Mucosa of rectum (tissue), 2 donors: ENCODE measurements around the gene SPRR2B.
"Not testable (repeated sequence)": the region's sequence is repeated elsewhere in the genome, so short reads cannot be mapped to it uniquely, and the experiment has no call there.

Experiments
- H3K27ac ChIP-seq, 2 donors: one replicate each; pipeline ENCODE4 v1.7.0; 2013; ENCODE audit warnings: inconsistent platforms in 2 of 2, low read depth in 2 of 2, low read length in 2 of 2
- H3K27me3 ChIP-seq, 2 donors: one replicate each; pipeline ENCODE4 v1.7.0; 2013; ENCODE audit warnings: low read length in 2 of 2; ENCODE audit not compliant: control insufficient read depth in 2 of 2, insufficient read depth in 2 of 2
- H3K36me3 ChIP-seq, 2 donors: one replicate each; pipeline ENCODE4 v1.7.0; 2013; ENCODE audit warnings: low read length in 2 of 2; ENCODE audit not compliant: control insufficient read depth in 2 of 2, insufficient read depth in 2 of 2
- H3K4me1 ChIP-seq, 2 donors: one replicate each; pipeline ENCODE4 v1.7.0; 2013; ENCODE audit warnings: low read length in 2 of 2, mild to moderate bottlenecking in 1 of 2; ENCODE audit not compliant: control insufficient read depth in 2 of 2, insufficient read depth in 2 of 2
- H3K4me3 ChIP-seq, 2 donors: one replicate each; pipeline ENCODE4 v1.7.0; 2013; ENCODE audit warnings: low read length in 2 of 2
- H3K9ac ChIP-seq, 2 donors: one replicate each; pipeline ENCODE4 v1.7.0; 2013; ENCODE audit warnings: low read length in 2 of 2, low read depth in 1 of 2, mild to moderate bottlenecking in 1 of 2
- H3K9me3 ChIP-seq, 2 donors: one replicate each; pipeline ENCODE4 v1.7.0; 2013; ENCODE audit warnings: low read length in 2 of 2; ENCODE audit not compliant: control insufficient read depth in 2 of 2
- donor health status: healthy.
- donor health status: Normal muscosa, but diverticular disease.

Gene SPRR2B

GRCh38 chr1:153071511-153071910, at the start of gene SPRR2B:
SPRR2B (minus strand) TSS chr1:153071611; CDS start chr1:153070839, 772 bp downstream.
- no peaks in the 10 kb centered on the region for H3K27me3 ChIP-seq
- H3K4me1 ChIP-seq: no peaks in the 10 kb centered on the region
- no peaks in the 10 kb centered on the region for H3K36me3 ChIP-seq

GRCh38 chr1:153120945-153121344, 49.5 kb upstream of the SPRR2B start:
- no peak overlapping the region for H3K9ac ChIP-seq
- H3K27ac ChIP-seq: no peak overlapping the region
- no peaks in the 10 kb centered on the region for H3K36me3 ChIP-seq

More at GRCh38 chr1:153071511-153071910, at the start of gene SPRR2B:
- Histone ChIP-seq H3K27ac (no peak within 1 kb of the TSS), H3K4me3 (no peak within 1 kb of the TSS), H3K9ac (no peak within 1 kb of the TSS), H3K9me3 (no peaks in the 10 kb centered on the region)

GRCh38 chr1:153119491-153119971, 48.1 kb upstream of the SPRR2B start:
- Histone ChIP-seq H3K9ac (no peak overlapping the region), H3K36me3 (no peaks in the 10 kb centered on the region), H3K4me3 (no peak overlapping the region), H3K9me3 (no peaks in the 10 kb centered on the region), H3K27ac (no peak overlapping the region), H3K27me3 (no peaks in the 10 kb centered on the region), H3K4me1 (no peaks in the 10 kb centered on the region)

More at GRCh38 chr1:153120945-153121344, 49.5 kb upstream of the SPRR2B start:
- Histone ChIP-seq H3K9me3 (no peaks in the 10 kb centered on the region), H3K4me1 (no peaks in the 10 kb centered on the region), H3K27me3 (no peaks in the 10 kb centered on the region), H3K4me3 (no peak overlapping the region)

GRCh38 chr1:153115264-153115663, 43.9 kb upstream of the SPRR2B start:
- not testable (repeated sequence) for H3K9ac ChIP-seq, H3K27ac ChIP-seq, H3K4me1 ChIP-seq, H3K27me3 ChIP-seq, H3K9me3 ChIP-seq, H3K4me3 ChIP-seq, H3K36me3 ChIP-seq

- H3K36me3 ChIP-seq: no peaks in the 10 kb centered on the region
- no peak within 1 kb of the TSS for H3K4me3 ChIP-seq
- H3K27me3 ChIP-seq: no peaks in the 10 kb centered on the region
- no peak within 1 kb of the TSS for H3K9ac ChIP-seq
- no peak within 1 kb of the TSS for H3K27ac ChIP-seq
- H3K4me1 ChIP-seq: no peaks in the 10 kb centered on the region
- H3K9me3 ChIP-seq: no peaks in the 10 kb centered on the region
Measured at GRCh38 chr1:153113416-153113815, 42.0 kb upstream of the SPRR2B start, which contains the start of gene SPRR2F. SPRR2F (minus strand) TSS chr1:153113516; CDS start chr1:153112733, 783 bp downstream.

- not testable (repeated sequence) for H3K9ac ChIP-seq, H3K27ac ChIP-seq, H3K27me3 ChIP-seq, H3K9me3 ChIP-seq, H3K36me3 ChIP-seq, H3K4me3 ChIP-seq, H3K4me1 ChIP-seq
Measured at GRCh38 chr1:153112454-153112853, 41.0 kb upstream of the SPRR2B start.

GRCh38 chr1:153100245-153100644, 28.8 kb upstream of the SPRR2B start:
- Histone ChIP-seq H3K27me3 (peaks cover 0 to 4% of the 10 kb centered on the region in 2 donors), H3K9me3 (no peaks in the 10 kb centered on the region), H3K4me1 (no peaks in the 10 kb centered on the region), H3K4me3 (no peak overlapping the region), H3K36me3 (no peaks in the 10 kb centered on the region), H3K27ac (no peak overlapping the region), H3K9ac (no peak overlapping the region)

GRCh38 chr1:153099461-153100045, 28.1 kb upstream of the SPRR2B start:
- no peaks in the 10 kb centered on the region for H3K9me3 ChIP-seq
- H3K36me3 ChIP-seq: no peaks in the 10 kb centered on the region
- H3K4me3 ChIP-seq: no peak overlapping the region
- no peaks in the 10 kb centered on the region for H3K4me1 ChIP-seq
- no peak overlapping the region for H3K9ac ChIP-seq
- peaks cover 0 to 4% of the 10 kb centered on the region in 2 donors for H3K27me3 ChIP-seq
- no peak overlapping the region for H3K27ac ChIP-seq

GRCh38 chr1:153095764-153096163, 24.4 kb upstream of the SPRR2B start:
- H3K27me3 ChIP-seq: peaks cover 0 to 4% of the 10 kb centered on the region in 2 donors
- H3K4me1 ChIP-seq: no peaks in the 10 kb centered on the region
- H3K4me3 ChIP-seq: no peak overlapping the region
- no peaks in the 10 kb centered on the region for H3K36me3 ChIP-seq
- no peaks in the 10 kb centered on the region for H3K9me3 ChIP-seq
- H3K9ac ChIP-seq: no peak overlapping the region
- no peak overlapping the region for H3K27ac ChIP-seq

- H3K9me3 ChIP-seq: no peaks in the 10 kb centered on the region
- no peaks in the 10 kb centered on the region for H3K36me3 ChIP-seq
- H3K27ac ChIP-seq: no peak within 1 kb of the TSS
- no peak within 1 kb of the TSS for H3K9ac ChIP-seq
- no peaks in the 10 kb centered on the region for H3K4me1 ChIP-seq
- H3K27me3 ChIP-seq: peaks cover 0 to 4% of the 10 kb centered on the region in 2 donors
- no peak within 1 kb of the TSS for H3K4me3 ChIP-seq
Measured at GRCh38 chr1:153094426-153094825, 23.0 kb upstream of the SPRR2B start, which contains the start of gene SPRR2E. SPRR2E (minus strand) TSS chr1:153094526; CDS start chr1:153093751, 775 bp downstream.
